ENCODE data around the gene TAAR1.

GRCh38 chr6:132663661-132664060 lies 4.7 kb upstream of the TAAR1 start:
- TF ChIP-seq, protein P1, sequence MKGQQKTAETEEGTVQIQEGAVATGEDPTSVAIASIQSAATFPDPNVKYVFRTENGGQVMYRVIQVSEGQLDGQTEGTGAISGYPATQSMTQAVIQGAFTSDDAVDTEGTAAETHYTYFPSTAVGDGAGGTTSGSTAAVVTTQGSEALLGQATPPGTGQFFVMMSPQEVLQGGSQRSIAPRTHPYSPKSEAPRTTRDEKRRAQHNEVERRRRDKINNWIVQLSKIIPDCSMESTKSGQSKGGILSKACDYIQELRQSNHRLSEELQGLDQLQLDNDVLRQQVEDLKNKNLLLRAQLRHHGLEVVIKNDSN (CRISPR knock-in tag; IDR thresholded peaks at IDR 0.05) = no peak
- no peak for TF ChIP-seq CTCF (IDR thresholded peaks at IDR 0.05)
- TF ChIP-seq ATF6 (CRISPR knock-in tag; IDR thresholded peaks at IDR 0.05) = no peak
- no peak for TF ChIP-seq USF2 (CRISPR knock-in tag; IDR thresholded peaks at IDR 0.05)
- TF ChIP-seq NR1H2 (CRISPR knock-in tag; IDR thresholded peaks at IDR 0.05) = no peak
- TF ChIP-seq GTF2I (CRISPR knock-in tag; conservative IDR thresholded peaks at IDR 0.05) = no peak
- no peak for TF ChIP-seq MAX (CRISPR knock-in tag; IDR thresholded peaks at IDR 0.05)

Data from WTC11 (cell line).